H9 (cell line): ENCODE data around the gene SUMF1. TPM values are rescaled to one million over a fixed set of nuclear protein-coding genes. Genes with fewer than 3 reads are reported as not detected.

Experiments
- DNase-seq: peaks from one replicate; pipeline ENCODE4 v3.0.0-alpha.2; 2017
- H2AFZ ChIP-seq: one replicate; pipeline ENCODE4 v1.6.1; 2013; ENCODE audit warnings: mild to moderate bottlenecking, low read length, control low read depth, moderate library complexity
- H2AK5ac ChIP-seq: 2 replicates; pipeline ENCODE4 v1.6.1; 2013; ENCODE audit warnings: low read length, control low read depth, mixed read lengths; ENCODE audit not compliant: insufficient read length
- H2BK120ac ChIP-seq: one replicate; pipeline ENCODE4 v1.6.1; 2013; ENCODE audit warnings: low read depth, mild to moderate bottlenecking, low read length, control low read depth, inconsistent platforms; ENCODE audit not compliant: poor library complexity, severe bottlenecking
- H2BK12ac ChIP-seq: 2 replicates; pipeline ENCODE4 v1.6.1; 2013; ENCODE audit warnings: low read length, control low read depth, mixed read lengths, low read depth; ENCODE audit not compliant: insufficient read length
- H2BK15ac ChIP-seq: 2 replicates; pipeline ENCODE4 v1.6.1; 2013; ENCODE audit warnings: low read depth, low read length, control low read depth
- H2BK20ac ChIP-seq: one replicate; pipeline ENCODE4 v1.6.1; 2013; ENCODE audit warnings: low read depth, mild to moderate bottlenecking, low read length, control low read depth, inconsistent platforms; ENCODE audit not compliant: poor library complexity, severe bottlenecking
- H2BK5ac ChIP-seq: 2 replicates; pipeline ENCODE4 v1.6.1; 2013; ENCODE audit warnings: low read length, control low read depth, mixed read lengths; ENCODE audit not compliant: insufficient read length
- H3K14ac ChIP-seq: 2 replicates; pipeline ENCODE4 v1.6.1; 2013; ENCODE audit warnings: low read length, control low read depth; ENCODE audit not compliant: insufficient read depth
- H3K18ac ChIP-seq: 2 replicates; pipeline ENCODE4 v1.6.1; 2013; ENCODE audit warnings: low read depth, mild to moderate bottlenecking, mixed read lengths, low read length, control low read depth; ENCODE audit not compliant: insufficient read length
- H3K23ac ChIP-seq: 2 replicates; pipeline ENCODE4 v1.6.1; 2013; ENCODE audit warnings: low read length, control low read depth, mixed read lengths, low read depth; ENCODE audit not compliant: insufficient read length
- H3K23me2 ChIP-seq: 2 replicates; pipeline ENCODE4 v1.6.1; 2013; ENCODE audit warnings: low read depth, mild to moderate bottlenecking, mixed read lengths, low read length, control low read depth; ENCODE audit not compliant: insufficient read length, poor library complexity, severe bottlenecking
- H3K27ac ChIP-seq: 2 replicates; pipeline ENCODE4 v1.5.1; 2013; ENCODE audit warnings: low read length, control low read depth, mixed read lengths, low read depth; ENCODE audit not compliant: insufficient read length
- H3K27me3 ChIP-seq: 2 replicates; pipeline ENCODE4 v1.6.1; 2013; ENCODE audit warnings: low read length, control low read depth, inconsistent platforms; ENCODE audit not compliant: insufficient read depth
- H3K4ac ChIP-seq: 2 replicates; pipeline ENCODE4 v1.6.1; 2013; ENCODE audit warnings: low read depth, mild to moderate bottlenecking, control low read depth, inconsistent platforms, low read length, moderate library complexity
- H3K4me1 ChIP-seq: 2 replicates; pipeline ENCODE4 v1.6.1; 2013; ENCODE audit warnings: low read length, control low read depth, inconsistent platforms; ENCODE audit not compliant: insufficient read depth
- H3K4me2 ChIP-seq: 2 replicates; pipeline ENCODE4 v1.6.1; 2013; ENCODE audit warnings: low read length, control low read depth, mixed read lengths; ENCODE audit not compliant: insufficient read length, insufficient read depth
- H3K56ac ChIP-seq: 2 replicates; pipeline ENCODE4 v1.6.1; 2013; ENCODE audit warnings: low read depth, mild to moderate bottlenecking, mixed read lengths, low read length, control low read depth; ENCODE audit not compliant: insufficient read length
- H3K79me1 ChIP-seq: 2 replicates; pipeline ENCODE4 v1.6.1; 2013; ENCODE audit warnings: low read depth, mild to moderate bottlenecking, moderate library complexity, low read length, control low read depth, inconsistent platforms; ENCODE audit not compliant: insufficient read depth, poor library complexity, severe bottlenecking
- H3K79me2 ChIP-seq: 2 replicates; pipeline ENCODE4 v1.6.1; 2013; ENCODE audit warnings: low read length, control low read depth, inconsistent platforms; ENCODE audit not compliant: insufficient read depth
- H3K9ac ChIP-seq: 2 replicates; pipeline ENCODE4 v1.6.1; 2013; ENCODE audit warnings: low read length, control low read depth, mixed read lengths; ENCODE audit not compliant: insufficient read length; ENCODE audit errors: extremely low read depth
- H3K9me3 ChIP-seq: one replicate; pipeline ENCODE4 v1.6.1; 2013; ENCODE audit warnings: low read depth, low read length, inconsistent platforms; ENCODE audit not compliant: control insufficient read depth
- H3T11ph ChIP-seq: one replicate; pipeline ENCODE4 v1.6.1; 2013; ENCODE audit warnings: mild to moderate bottlenecking, low read length, control low read depth, inconsistent platforms
- H4K20me1 ChIP-seq: one replicate; pipeline ENCODE4 v1.6.1; 2013; ENCODE audit not compliant: control insufficient read depth, insufficient read length, insufficient read depth
- H4K5ac ChIP-seq: 2 replicates; pipeline ENCODE4 v1.6.1; 2013; ENCODE audit warnings: low read depth, mild to moderate bottlenecking, mixed read lengths, low read length, control low read depth; ENCODE audit not compliant: insufficient read length
- H4K8ac ChIP-seq: replicated peaks from 2 replicates; pipeline ENCODE4 v1.6.1; 2013; ENCODE audit warnings: low read length, control low read depth, mixed read lengths, low read depth; ENCODE audit not compliant: insufficient read length
- H4K91ac ChIP-seq: 2 replicates; pipeline ENCODE4 v1.6.1; 2013; ENCODE audit warnings: low read depth, mild to moderate bottlenecking, moderate library complexity, mixed read lengths, low read length, control low read depth; ENCODE audit not compliant: insufficient read length
- H3K27ac Mint-ChIP-seq, 3 experiments: 2 replicates in 2 of 3; 3 replicates in 1 of 3; pipeline ENCODE4 v1.8.0; 2020 to 2021; ENCODE audit warnings: mixed read lengths in 3 of 3, mild to moderate bottlenecking in 1 of 3, moderate library complexity in 1 of 3
- H3K27me3 Mint-ChIP-seq: 2 replicates; pipeline ENCODE4 v1.8.0; 2021; ENCODE audit warnings: low read depth, mild to moderate bottlenecking, moderate library complexity, mixed read lengths
- H3K36me3 Mint-ChIP-seq, 3 experiments: 2 replicates in 2 of 3; 3 replicates in 1 of 3; pipeline ENCODE4 v1.8.0; 2020 to 2021; ENCODE audit warnings: low read depth in 3 of 3, mixed read lengths in 3 of 3; ENCODE audit not compliant: insufficient read depth in 1 of 3
- H3K4me1 Mint-ChIP-seq, 2 experiments: 2 replicates each; pipeline ENCODE4 v1.8.0; 2020; ENCODE audit warnings: mixed read lengths in 2 of 2
- H3K4me3 Mint-ChIP-seq, 2 experiments: 2 replicates in 1 of 2; 3 replicates in 1 of 2; pipeline ENCODE4 v1.8.0; 2020 to 2021; ENCODE audit warnings: mild to moderate bottlenecking in 2 of 2, mixed read lengths in 2 of 2, moderate library complexity in 1 of 2
- H3K9me3 Mint-ChIP-seq, 2 experiments: 2 replicates in 1 of 2; 3 replicates in 1 of 2; pipeline ENCODE4 v1.8.0; 2020; ENCODE audit warnings: mild to moderate bottlenecking in 2 of 2, mixed read lengths in 2 of 2, moderate library complexity in 1 of 2
- WGBS: extraction: QIAGEN DNeasy Blood & Tissue Kit; methylation state at CpG from one replicate; pipeline ENCODE4 v1.1.7; 2013; ENCODE audit warnings: missing lambda C conversion rate, low lambda C conversion rate, mixed read lengths; ENCODE audit not compliant: insufficient read length; ENCODE audit errors: extremely low coverage; 5-methylcytosine and 5-hydroxymethylcytosine counted together
- total RNA-seq: library from RNA; stranded (reverse); gene quantifications from 2 replicates; pipeline ENCODE4 v1.2.1, GENCODE V29; 2021
- TF ChIP-seq, protein P1 (sequence below): fragments of 200-600 bp; sonication (generic); conservative IDR thresholded peaks from 3 replicates; pipeline ENCODE4 v1.8.0; 2021; ENCODE audit warnings: antibody characterized with exemption, mild to moderate bottlenecking

Gene SUMF1
- total RNA-seq, 1 experiment from 2014 or later = 9.5 TPM

DNA sequence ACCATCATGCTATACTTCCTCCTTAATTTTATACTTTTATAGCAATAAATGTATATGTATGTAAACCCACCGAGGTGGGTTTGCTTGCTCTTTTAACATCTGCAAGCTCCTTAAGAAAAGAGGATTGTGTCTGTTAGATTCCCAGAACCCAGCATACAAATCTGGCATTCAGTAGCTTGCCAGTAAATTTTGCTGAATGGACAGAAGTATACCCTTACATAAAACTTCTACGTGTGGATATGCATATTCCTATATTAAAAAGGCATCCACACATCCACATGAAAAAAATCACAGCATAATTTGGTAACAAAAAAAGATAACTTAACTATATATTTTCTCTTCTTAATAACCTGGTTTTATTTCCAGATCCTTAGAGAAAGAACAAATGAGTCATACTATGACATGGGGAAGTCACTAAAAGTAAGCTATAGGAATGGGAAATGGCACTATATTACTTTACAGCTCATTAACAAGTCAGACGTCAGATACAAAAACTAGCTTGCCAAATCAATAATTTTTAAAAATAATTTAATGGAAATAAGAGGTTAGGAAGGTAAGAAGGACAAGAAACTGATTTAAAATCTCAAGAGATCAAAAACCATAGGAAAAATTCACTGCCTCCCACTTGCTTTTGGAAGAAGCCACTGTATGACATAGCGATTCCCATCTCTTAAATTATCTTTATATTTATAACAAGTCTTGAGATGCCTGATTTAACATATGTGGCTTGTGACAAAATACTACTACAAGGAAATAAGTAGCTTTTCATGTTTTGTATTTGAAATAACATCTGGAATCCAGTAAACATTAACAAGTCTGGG lies 68.7 kb downstream of the SUMF1 start:
- no peak overlapping the region for H3K18ac ChIP-seq
- H2BK120ac ChIP-seq = no peak overlapping the region
- no peak overlapping the region for H2BK5ac ChIP-seq
- TF ChIP-seq, protein P1, sequence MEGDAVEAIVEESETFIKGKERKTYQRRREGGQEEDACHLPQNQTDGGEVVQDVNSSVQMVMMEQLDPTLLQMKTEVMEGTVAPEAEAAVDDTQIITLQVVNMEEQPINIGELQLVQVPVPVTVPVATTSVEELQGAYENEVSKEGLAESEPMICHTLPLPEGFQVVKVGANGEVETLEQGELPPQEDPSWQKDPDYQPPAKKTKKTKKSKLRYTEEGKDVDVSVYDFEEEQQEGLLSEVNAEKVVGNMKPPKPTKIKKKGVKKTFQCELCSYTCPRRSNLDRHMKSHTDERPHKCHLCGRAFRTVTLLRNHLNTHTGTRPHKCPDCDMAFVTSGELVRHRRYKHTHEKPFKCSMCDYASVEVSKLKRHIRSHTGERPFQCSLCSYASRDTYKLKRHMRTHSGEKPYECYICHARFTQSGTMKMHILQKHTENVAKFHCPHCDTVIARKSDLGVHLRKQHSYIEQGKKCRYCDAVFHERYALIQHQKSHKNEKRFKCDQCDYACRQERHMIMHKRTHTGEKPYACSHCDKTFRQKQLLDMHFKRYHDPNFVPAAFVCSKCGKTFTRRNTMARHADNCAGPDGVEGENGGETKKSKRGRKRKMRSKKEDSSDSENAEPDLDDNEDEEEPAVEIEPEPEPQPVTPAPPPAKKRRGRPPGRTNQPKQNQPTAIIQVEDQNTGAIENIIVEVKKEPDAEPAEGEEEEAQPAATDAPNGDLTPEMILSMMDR = no peak
- H3K79me2 ChIP-seq = no peaks in the 10 kb centered on the region
- H3K36me3 Mint-ChIP-seq = no peaks in the 10 kb centered on the region; a peak in 2 of 7 replicates
- DNase-seq = no peak
- no peak overlapping the region for H3K27ac Mint-ChIP-seq
- no peaks in the 10 kb centered on the region for H4K20me1 ChIP-seq
- no peaks in the 10 kb centered on the region for H3K23me2 ChIP-seq
- no peaks in the 10 kb centered on the region for H3K79me1 ChIP-seq
- peaks cover 8% of the 10 kb centered on the region in 2 experiments for H3K4me1 Mint-ChIP-seq
- no peak overlapping the region for H3K27ac ChIP-seq
- no peak overlapping the region for H2BK15ac ChIP-seq
- WGBS = no CpG with 5 or more reads among the region's 4 CpGs
- no peak overlapping the region for H3K4me3 Mint-ChIP-seq
- no peaks in the 10 kb centered on the region for H3K4me1 ChIP-seq
- no peak overlapping the region for H3K56ac ChIP-seq
- H2AK5ac ChIP-seq = no peak overlapping the region
- no peaks in the 10 kb centered on the region for H3K27me3 Mint-ChIP-seq
- H3K9me3 ChIP-seq = no peaks in the 10 kb centered on the region
- no peak overlapping the region for H3K23ac ChIP-seq
- no peak overlapping the region for H2BK20ac ChIP-seq
- H4K5ac ChIP-seq = no peak overlapping the region
- H3T11ph ChIP-seq = no peak overlapping the region
- H3K14ac ChIP-seq = no peak overlapping the region
- no peak overlapping the region for H3K4me2 ChIP-seq
- H2BK12ac ChIP-seq = no peak overlapping the region
- no peak overlapping the region for H3K4ac ChIP-seq
- H3K9me3 Mint-ChIP-seq = no peaks in the 10 kb centered on the region
- no peaks in the 10 kb centered on the region for H3K27me3 ChIP-seq
- H2AFZ ChIP-seq = no peak overlapping the region
- no peak overlapping the region for H3K9ac ChIP-seq
- no peak overlapping the region for H4K8ac ChIP-seq
- no peak overlapping the region for H4K91ac ChIP-seq
